ENCODE data around the gene RSPO4.

- TF ChIP-seq CTCF (optimal IDR thresholded peaks at IDR 0.05 in 1 of 3, IDR thresholded peaks at IDR 0.05 in 1 of 3, conservative IDR thresholded peaks at IDR 0.05 in 1 of 3; ENCODE audit: extremely low read depth in 1 of 3, insufficient read depth in 2 of 3, low read length in 3 of 3) (no peak), EZH2 (IDR thresholded peaks at IDR 0.05; ENCODE audit: low read length) (no peak)
Measured at GRCh38 chr20:1014471-1014870, 12.4 kb upstream of the RSPO4 start.

All from keratinocyte (primary cell).